CMK (cell line): Measurements from ENCODE around the gene DOCK2.
"Not testable (repeated sequence)": the region's sequence is repeated elsewhere in the genome, so short reads cannot be mapped to it uniquely, and the experiment has no call there.

Experiments
- DNase-seq: peaks from one replicate; pipeline ENCODE4 v3.0.0-alpha.2; 2010; ENCODE audit warnings: low read depth

Gene DOCK2

DNA sequence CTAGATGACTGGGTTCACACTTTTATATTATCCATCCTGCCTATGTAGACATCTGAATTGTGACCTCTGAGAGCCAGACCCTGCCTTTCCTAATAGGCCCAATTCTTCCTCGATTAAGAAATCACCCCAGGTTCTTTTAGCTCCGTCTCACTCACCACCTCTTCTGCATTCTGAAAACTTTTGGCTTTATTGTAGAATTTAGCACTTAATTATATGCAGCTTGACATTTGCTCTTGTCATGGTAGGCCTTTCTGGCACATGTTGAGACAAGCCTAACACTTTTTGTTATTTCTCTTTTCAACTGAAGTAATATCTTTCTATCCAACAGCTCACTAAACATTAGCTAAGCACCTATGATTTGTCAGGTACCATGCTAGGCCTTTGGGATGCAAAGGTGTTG lies 180.0 kb downstream of the DOCK2 start:
- DNase-seq: no peak

DNA sequence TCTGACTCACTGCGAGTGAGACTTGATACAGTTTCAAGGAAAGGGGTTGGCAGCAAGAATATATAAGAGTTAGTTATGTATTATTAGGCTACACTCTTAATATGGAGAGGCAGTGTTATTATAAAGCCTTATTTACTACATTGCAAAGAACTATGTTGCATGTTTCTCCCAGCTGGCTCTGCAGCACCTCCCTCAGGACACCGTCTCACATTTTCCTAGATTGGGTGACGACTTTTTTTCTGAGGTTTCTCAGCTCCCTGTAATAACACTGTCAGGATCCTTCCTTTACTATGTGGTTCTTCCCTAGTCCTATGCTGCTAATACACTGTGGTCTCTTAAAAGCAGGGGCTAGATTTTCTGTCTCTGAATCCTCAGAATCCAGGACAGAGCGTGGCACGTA lies 189.5 kb downstream of the DOCK2 start:
- no peak for DNase-seq

DNA sequence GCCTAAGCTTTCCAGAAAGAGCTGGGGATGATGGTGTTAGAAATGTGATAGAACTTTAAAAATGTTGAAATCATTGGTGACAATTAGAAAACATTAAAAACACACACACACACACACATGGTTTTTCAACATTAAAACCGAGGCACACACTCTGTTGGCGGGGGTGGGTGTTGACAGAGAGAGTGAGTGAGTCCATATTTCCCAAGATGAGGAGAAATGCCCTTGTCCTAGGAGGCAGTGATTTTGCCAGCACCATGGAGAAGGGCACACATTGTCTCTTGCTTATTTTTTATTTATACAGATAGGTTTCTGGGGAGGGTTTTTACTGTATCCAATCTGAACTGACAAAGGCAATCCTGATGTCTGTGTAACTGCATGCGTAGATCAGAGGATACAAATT lies 190.7 kb downstream of the DOCK2 start:
- DNase-seq: no peak

DNA sequence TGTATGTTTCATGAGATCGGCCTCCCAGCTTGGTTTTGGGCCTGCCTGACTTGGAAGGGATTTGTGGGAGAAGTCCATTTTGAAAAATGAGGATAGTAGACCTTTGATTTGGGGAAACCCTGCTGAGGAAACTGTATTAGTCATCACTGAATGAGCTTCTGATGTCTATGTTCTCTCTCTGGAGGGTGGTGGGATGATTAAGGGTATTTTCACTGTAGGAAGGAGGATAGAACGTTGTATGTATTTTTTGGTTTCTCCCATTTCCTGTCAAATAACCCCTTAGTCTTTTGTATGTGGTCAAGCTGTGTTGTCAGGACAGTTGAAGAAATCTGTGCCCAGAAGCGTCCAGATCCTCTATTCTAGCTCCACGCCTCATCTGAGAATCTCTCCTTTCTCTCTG lies 191.3 kb downstream of the DOCK2 start:
- DNase-seq: no peak

DNA sequence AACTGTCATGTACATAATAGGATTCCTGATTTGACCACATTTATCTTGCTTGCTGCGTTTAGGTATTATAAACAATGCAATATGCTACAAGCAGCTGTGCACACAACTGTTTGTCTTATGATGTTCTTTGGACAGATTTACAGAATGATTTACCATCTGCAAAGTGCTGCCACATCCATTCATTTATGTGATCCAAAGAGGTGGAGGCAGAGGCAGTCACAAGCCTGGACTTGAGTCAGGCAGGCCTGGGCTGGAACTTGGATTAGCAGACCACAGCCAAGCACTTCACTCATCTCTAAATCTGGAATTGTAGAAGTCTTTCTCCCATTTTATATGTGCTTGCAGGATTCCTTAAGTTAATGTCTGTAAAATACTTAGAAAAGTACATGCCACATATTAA lies 194.3 kb downstream of the DOCK2 start:
- no peak for DNase-seq

DNA sequence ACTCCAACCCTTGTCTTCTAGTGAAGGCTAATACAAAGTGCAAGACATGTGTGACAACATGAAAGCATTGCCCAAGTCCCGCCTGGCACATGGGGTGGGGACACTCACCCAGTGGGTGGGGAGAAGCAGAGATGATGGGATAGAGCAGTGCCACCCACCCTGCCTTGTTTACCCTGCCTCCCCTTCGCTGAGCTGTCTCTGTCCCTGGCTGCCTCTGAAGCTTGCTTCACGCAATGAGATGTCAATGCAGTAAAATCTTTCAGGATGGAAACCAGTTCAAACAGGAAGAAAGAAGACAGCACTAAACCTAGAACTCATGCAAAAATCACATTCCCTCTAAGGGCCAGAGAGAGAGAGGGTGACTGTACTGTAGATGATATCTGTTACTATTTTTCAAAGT lies 195.2 kb downstream of the DOCK2 start:
- DNase-seq: no peak

DNA sequence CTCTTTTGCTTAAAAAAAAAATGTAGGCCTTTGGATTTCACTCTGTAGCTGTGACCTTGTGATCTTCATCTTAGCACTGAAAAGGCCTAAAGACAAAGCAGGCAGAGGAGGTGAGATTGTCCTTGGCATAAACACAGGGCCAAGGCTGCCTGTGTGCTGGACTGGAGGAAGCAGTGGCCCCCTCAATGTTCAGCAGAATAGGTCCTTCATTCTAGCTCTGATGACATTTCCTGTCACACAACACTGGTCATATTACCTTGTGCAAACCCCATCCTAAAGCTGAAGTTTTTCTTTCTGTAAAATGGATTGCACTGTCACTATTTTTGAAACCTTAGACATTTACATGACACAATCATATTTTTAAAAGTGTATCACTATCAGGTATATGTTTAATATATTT lies 195.8 kb downstream of the DOCK2 start:
- no peak for DNase-seq

DNA sequence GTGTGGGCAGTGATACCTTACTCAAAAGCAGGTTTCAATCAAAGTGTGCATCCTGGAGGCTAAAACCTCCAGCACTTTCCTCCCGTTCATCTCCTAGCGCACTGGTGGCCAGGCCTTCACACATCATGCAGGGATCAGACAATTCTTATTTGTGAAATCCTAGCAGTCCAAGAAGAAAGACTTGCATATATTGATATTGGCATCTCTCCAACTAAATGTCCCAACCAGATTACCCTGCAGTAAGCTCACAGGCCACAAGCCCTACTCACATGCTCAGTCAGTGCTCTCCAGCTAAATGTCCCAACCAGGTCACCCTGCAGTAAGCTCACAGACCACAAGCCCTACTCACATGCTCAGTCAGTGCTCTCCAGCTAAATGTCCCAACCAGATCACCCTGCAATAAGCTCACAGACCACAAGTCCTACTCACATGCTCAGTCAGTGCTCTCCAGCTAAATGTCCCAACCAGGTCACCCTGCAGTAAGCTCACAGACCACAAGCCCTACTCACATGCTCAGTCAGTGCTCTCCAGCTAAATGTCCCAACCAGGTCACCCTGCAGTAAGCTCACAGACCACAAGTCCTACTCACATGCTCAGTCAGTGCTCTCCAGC lies 196.7 kb downstream of the DOCK2 start:
- not testable (repeated sequence) for DNase-seq

DNA sequence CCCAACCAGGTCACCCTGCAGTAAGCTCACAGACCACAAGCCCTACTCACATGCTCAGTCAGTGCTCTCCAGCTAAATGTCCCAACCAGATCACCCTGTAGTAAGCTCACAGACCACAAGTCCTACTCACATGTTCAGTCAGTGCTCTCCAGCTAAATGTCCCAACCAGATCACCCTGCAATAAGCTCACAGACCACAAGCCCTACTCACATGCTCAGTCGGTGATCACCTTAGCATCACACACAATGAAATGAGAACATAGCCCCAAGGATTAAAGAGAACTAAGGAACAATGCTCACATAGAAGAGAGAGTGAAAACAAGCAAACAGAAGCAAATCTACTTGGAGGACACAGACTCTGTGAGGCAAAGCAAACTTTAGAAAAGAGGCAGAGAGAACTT lies 197.5 kb downstream of the DOCK2 start:
- not testable (repeated sequence) for DNase-seq

DNA sequence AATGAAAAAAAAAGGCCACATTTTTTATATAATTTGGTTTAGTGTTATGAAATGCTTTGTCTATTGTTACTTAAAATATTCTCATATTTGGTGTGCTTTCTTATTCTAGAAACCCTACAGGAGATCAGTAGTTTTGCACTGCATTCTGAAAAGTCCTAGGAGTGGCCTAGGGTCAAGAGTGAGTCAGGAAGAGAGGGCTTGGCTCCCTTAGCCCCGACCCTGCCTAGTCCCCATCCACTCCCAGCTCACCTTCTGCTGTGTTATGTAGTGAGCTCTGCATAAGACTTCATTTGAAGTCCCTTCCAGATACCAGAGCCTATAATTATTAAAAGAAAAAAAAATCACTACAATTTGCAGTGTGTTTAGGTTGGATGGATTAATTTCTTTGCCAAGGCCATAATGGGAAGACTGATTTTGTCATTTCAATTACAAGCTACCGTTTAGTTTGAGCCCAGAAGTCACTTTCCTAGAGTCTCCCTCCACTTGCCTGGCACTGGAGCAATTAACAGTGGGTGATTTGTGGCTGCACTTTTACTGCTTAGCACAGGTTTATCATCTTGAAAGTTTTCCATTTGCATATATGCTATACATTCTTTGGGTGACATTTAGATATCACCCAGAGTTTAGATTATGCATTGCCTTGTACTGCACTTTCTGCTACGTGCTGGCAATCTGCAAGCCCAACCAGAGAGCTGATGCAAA lies 199.9 kb downstream of the DOCK2 start:
- DNase-seq: no peak

DNA sequence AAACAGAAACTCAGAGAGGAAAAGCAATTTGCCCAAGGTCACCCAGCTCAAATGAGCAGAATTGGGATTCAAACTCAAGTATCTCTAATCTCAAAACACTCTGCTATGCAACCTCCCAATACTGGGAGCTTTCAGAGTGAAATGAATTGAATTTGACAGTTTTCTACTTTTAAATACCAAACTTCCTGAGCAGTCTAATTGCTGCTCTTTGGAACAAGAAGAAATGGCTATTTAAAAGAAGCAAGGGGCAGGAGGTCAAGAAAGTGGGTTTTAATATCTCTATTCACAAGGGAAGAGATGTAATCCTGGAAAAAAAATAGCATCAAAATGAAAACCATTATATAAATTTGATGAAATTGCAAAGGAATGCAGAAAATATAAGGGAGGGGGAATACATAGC lies 200.6 kb downstream of the DOCK2 start:
- no peak for DNase-seq

DNA sequence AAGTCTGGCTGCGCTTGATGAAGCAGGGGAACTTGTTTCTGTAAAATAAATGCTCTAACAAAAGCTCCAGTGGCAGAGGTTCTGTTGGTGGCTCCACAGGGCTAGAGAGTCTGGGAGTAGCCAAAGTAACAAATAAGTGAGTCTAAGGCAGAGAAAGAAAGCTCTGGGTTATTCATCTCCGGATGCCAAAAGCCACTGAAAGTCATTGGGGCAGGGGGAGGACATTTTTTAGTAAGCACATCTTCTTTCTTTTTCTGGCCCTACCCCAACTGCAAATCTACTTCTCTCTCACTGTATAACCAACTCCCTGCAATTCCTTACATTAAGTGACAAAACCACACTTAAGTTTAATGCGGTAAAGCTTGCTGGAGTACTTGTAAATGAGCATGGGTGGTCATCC lies 201.6 kb downstream of the DOCK2 start:
- DNase-seq: no peak

DNA sequence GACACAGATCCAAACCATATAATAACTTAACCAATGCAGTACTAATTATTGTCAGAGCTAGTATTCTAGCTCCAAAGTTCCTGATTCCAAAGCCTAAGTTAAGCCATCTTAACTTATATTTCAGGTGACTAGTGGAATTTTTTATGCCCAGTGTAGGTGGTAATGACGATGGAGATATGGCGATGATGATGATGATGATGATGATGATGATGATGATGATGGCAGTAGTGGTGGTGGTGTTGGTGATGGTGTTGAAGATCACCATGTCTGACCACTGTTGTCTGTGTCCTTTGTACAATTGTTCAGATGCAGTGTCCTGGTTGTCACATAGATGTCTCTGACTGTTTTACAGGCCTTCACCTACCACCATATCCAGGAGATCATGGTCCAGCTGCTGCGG lies 203.3 kb downstream of the DOCK2 start:
- no peak for DNase-seq

DNA sequence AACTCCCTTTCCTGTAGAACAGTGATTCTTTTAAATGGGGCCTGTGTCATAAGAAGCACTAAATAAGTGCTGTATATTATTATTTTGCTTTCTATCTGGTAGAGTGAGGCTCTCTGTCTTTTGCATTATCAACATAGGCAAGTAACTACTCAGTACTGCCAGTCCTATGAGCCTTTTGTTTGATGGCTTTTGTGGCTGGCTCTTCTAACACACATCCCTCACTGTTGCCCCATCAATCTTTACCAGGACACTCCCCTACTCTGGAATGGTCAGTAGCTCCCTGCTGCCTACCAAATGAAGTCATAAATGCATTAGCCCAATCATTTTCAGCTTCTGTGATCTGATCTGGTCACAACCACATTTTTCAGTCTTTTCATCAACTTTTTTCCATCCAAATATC lies 205.6 kb downstream of the DOCK2 start:
- DNase-seq: no peak

DNA sequence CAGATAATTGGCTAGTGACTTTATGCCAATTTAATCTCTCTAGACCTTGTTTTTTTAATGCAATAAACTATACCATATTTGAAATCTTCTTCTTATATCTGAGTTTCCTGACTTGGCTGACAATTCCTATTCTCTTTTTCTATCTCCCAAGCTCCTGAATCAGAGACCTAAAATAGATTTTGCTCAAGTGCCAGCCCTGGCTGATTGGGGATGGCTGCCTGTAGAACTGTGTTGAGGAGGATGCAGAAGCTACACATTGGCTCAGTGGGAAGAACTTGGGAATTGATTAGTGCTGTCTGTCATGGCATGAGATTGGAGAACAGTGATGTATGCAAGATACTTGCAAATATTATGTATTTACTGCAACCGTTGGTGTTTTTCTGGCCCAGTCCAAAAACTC lies 210.4 kb downstream of the DOCK2 start:
- DNase-seq: no peak

DNA sequence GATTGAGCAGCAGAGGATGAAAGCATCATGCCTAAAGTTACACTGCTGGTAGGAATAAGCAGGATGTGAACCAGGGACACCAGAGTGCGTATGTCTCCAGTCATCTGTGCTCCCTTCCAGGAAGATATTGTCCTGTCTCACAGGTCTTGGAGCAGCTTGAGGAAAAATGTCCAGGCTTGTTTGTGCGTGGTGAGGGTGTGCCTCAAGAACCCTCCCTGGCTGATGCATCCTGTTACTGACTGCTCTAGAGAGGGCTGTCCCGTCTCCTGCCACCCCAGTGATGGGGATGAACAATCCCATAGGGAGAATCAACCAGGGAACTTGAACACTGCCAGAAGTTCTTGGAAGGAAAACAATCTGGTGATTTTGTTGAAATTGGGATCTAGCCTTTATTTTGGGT lies 211.2 kb downstream of the DOCK2 start:
- no peak for DNase-seq

DNA sequence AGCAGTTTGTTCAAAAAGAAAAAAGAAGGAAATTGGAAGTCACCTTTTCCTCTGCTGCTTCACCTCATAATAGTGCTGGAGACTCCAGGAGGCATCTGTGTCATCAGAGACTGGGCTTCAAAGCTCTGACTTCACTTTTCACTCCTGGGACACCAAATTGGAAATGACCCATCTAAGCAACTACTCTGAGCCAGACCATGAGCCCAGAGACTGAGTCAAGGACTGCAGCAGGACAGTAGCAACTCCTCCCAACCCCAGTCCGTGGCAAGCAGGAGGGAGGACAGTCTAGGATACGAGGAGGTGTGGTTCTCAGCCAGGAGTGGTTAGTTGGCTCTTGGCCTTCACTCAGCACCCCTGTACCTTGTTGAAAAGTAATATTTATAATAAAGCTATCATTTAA lies 211.7 kb downstream of the DOCK2 start:
- no peak for DNase-seq

DNA sequence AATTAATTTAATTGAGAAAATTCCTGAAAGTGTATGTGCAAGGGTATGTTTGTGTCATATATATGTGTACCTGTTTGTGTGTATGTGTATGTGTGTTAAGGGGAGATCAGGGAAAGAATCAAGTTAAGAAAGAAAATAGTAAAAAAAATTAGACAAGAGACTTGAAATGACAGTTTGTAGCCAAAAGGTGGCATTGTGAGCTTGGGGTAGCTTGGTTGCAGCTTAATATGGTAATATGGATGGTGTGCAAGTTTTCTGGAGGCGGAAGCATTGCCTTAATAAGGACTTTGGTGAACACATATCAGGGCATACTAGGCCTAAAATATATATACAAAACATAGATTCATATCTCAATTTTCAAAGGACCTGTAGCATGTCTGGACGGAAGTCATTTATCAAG lies 213.3 kb downstream of the DOCK2 start:
- no peak for DNase-seq

DNA sequence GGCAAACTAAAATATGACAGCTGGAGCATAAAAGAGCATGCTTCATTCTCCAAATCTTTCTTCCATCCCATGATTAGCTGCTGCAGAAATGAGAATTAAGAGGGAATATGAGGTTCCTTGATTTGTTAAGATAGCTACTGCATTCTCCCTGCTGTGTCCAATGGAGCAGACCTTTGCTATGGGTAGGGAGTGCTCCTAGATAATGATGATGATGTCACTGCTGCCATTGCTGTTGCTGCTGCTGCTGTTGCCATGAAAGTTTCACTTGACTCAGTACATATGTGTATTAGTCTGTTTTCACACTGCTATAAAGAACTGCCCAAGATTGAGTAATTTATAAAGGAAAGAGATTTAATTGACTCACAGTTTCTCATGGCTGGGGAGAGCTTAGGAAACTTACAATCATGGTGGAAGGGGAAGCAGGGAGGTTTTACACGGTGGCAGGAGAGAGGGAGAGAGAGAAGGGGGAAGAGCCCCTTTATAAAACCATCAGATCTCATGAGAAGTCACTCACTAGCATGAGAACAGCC lies 214.3 kb downstream of the DOCK2 start:
- no peak for DNase-seq

DNA sequence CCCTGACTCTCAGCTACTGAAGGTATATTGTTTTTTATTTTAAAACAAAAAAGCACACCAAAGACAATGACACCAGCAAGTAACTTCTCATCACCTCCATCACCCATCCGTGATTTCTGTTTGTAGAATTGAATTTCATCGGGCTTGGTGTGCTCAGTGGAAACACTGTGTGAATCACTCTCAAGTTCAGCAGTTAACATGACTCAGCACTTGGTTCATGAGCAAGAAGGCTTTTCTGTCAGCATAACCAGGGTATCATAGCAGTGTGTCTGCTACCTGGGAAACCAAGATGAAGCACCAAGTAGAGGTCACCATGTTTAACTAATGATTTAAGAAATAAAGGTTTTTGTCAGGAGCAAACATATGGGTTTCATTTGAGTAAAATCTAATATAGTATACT lies 219.5 kb downstream of the DOCK2 start:
- no peak for DNase-seq

DNA sequence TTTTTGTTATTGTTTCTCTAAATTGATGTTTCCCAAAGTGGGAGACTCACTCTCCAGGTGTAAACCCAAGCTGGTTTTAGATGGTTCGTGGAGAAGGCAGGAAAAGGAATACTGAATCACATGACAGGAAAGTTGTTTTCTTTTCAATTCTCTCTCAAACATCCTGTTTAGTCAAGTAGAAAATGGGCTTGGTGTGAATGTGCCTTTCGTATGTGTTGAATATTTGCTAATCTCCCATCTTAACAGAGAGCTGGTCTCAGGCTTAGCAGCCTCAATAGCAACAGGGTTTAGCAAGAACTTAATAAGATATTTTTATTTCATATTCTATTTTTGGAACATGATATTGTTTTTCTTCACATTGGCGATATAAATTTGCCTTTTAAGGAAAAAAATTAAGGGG lies 223.5 kb downstream of the DOCK2 start:
- DNase-seq: no peak

DNA sequence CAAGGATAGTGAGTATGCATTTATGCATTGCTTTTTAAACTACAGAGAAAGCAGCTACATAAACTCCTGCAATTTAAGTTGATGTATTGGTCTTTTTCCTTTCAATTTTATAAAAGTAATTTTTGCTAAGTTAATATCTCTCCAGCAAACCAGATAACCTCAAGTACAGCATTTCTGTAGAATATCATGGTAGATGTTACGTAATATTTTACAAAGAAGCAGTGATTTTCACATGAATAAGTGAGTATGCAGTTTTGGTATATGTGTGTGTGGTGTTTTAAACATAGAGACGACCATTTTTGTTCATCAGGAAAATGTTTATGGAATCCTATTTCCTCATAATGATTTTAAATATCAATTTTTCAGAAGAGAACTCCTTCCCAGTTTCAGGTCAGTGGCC lies 224.4 kb downstream of the DOCK2 start:
- no peak for DNase-seq

DNA sequence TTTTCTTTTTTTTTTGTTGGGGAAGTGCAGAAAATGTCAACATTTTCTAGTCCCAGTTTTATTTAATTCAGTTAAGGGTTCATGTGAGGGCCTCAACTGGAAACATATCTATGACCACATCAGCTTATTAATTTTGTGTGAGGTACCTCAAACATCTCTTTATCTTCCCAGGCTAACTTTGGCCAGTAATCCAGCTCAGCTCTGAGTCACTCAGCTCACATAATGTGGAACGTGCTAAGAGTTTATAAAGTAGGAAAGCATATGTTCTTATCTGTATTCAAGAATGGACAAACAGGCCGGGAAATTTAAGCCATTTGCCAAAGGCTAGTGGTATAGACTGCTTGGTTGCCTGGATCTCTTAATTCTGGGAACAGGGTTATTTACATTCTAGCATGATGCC lies 224.9 kb downstream of the DOCK2 start:
- no peak for DNase-seq

DNA sequence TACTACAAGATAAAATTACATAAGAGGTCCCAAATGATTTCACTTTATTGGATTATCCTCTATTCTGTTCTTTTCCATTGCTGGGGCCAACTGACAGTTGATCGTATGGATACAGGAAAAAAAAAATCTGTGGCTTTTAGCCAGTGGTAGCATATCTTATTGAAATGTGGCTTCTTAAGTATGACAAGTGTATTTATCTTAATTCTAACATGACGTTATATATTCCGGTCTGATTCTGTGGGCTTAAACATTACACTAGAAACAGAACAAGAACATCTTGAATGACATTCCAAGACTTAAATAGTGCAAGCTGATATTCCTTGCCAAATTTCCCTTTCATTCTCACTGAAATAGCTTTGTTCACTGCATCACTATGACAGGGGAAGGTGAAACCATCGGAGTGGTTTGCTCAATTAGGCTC lies 225.3 kb downstream of the DOCK2 start:
- no peak for DNase-seq
